Stimulated activated CD4-positive, alpha-beta T cell treated with anti-CD3 and anti-CD28 coated beads, Interleukin-1b, Interleukin-23, amount 100 ng/mL, for 1 hour (primary cell): ENCODE measurements around the gene ADAMTS9.

Experiments used
- DNase-seq, 2 donors: peaks; one replicate each; pipeline ENCODE4 v3.0.0-alpha.2; 2020; ENCODE audit warnings: low read depth in 2 of 2

The ADAMTS9 gene

GRCh38 chr3:64687781-64688604 is at the start of gene ADAMTS9:
Gene ADAMTS9, minus strand, starts transcription at chr3:64688000. Its CDS starts 343 bp downstream, at chr3:64687657.
- no peak for DNase-seq

- DNase-seq = no peak
Measured at GRCh38 chr3:64732576-64732975, 44.8 kb upstream of the ADAMTS9 start.

GRCh38 chr3:64730681-64731080 is 42.9 kb upstream of the ADAMTS9 start:
- DNase-seq = no peak

- DNase-seq = no peak
Measured at GRCh38 chr3:64728994-64729393, 41.2 kb upstream of the ADAMTS9 start.

GRCh38 chr3:64728428-64728827 is 40.6 kb upstream of the ADAMTS9 start:
- DNase-seq = no peak

- no peak for DNase-seq
Measured at GRCh38 chr3:64726414-64727090, 38.8 kb upstream of the ADAMTS9 start.

GRCh38 chr3:64718976-64719375 is 31.2 kb upstream of the ADAMTS9 start:
- no peak for DNase-seq

- no peak for DNase-seq
Measured at GRCh38 chr3:64717872-64718613, 30.2 kb upstream of the ADAMTS9 start.

GRCh38 chr3:64717411-64717810 is 29.6 kb upstream of the ADAMTS9 start:
- DNase-seq = no peak

- no peak for DNase-seq
Measured at GRCh38 chr3:64716110-64716710, 28.4 kb upstream of the ADAMTS9 start.

GRCh38 chr3:64715211-64715982 is 27.6 kb upstream of the ADAMTS9 start:
- no peak for DNase-seq

- no peak for DNase-seq
Measured at GRCh38 chr3:64708456-64708855, 20.7 kb upstream of the ADAMTS9 start.

GRCh38 chr3:64705946-64706345 is 18.1 kb upstream of the ADAMTS9 start:
- no peak for DNase-seq

- DNase-seq = no peak
Measured at GRCh38 chr3:64696896-64697295, 9.1 kb upstream of the ADAMTS9 start.

GRCh38 chr3:64694114-64694513 is 6.3 kb upstream of the ADAMTS9 start:
- no peak for DNase-seq

GRCh38 chr3:64693031-64693430 is 5.2 kb upstream of the ADAMTS9 start:
- DNase-seq = no peak

- no peak for DNase-seq
Measured at GRCh38 chr3:64691051-64691450, 3.3 kb upstream of the ADAMTS9 start.

- no peak for DNase-seq
Measured at GRCh38 chr3:64687086-64687780, 567 bp downstream of the ADAMTS9 start.

GRCh38 chr3:64686446-64686908 is 1.3 kb downstream of the ADAMTS9 start:
- DNase-seq = no peak

- DNase-seq = no peak
Measured at GRCh38 chr3:64685800-64686445, 1.9 kb downstream of the ADAMTS9 start.
